HUES48 (cell line): ENCODE measurements around the gene ZBTB20.
A peak's percentile ranks its signal among the peaks of the same experiment; 100 is the strongest.

ENCODE experiments used
- H3K27ac ChIP-seq: one replicate; pipeline ENCODE4 v1.7.0; 2013; ENCODE audit warnings: low read depth, low read length, inconsistent platforms
- H3K27me3 ChIP-seq: 2 replicates; pipeline ENCODE4 v1.6.1; 2013; ENCODE audit warnings: mild to moderate bottlenecking, low read length; ENCODE audit not compliant: control insufficient read depth, insufficient read depth
- H3K36me3 ChIP-seq: 2 replicates; pipeline ENCODE4 v1.6.1; 2013; ENCODE audit warnings: low read length; ENCODE audit not compliant: control insufficient read depth, insufficient read depth
- H3K4me1 ChIP-seq: 2 replicates; pipeline ENCODE4 v1.6.1; 2013; ENCODE audit warnings: mild to moderate bottlenecking, low read length; ENCODE audit not compliant: control insufficient read depth, insufficient read depth
- H3K4me3 ChIP-seq: 2 replicates; pipeline ENCODE4 v1.5.1; 2013; ENCODE audit warnings: mild to moderate bottlenecking, low read depth, low read length
- H3K9ac ChIP-seq: 2 replicates; pipeline ENCODE4 v1.6.1; 2013; ENCODE audit warnings: mild to moderate bottlenecking, low read depth, low read length, moderate library complexity
- H3K9me3 ChIP-seq: 2 replicates; pipeline ENCODE4 v1.6.1; 2013; ENCODE audit warnings: low read length; ENCODE audit not compliant: control insufficient read depth, insufficient read depth

ZBTB20 gene

GRCh38 chr3:115164374-115165221 lies 17.5 kb upstream of the ZBTB20 start:
- Histone ChIP-seq H3K36me3 (no peaks in the 10 kb centered on the region), H3K9me3 (no peaks in the 10 kb centered on the region), H3K9ac (no peak overlapping the region), H3K27me3 (no peaks in the 10 kb centered on the region), H3K27ac (no peak overlapping the region), H3K4me1 (peaks cover 4% of the 10 kb centered on the region; the same call in 1 of the 2 replicates), H3K4me3 (no peak overlapping the region)

- peaks cover 4% of the 10 kb centered on the region; the same call in 1 of the 2 replicates for H3K4me1 ChIP-seq
- no peak overlapping the region for H3K9ac ChIP-seq
- no peak overlapping the region for H3K27ac ChIP-seq
- no peaks in the 10 kb centered on the region for H3K27me3 ChIP-seq
- peaks cover 8% of the 10 kb centered on the region for H3K9me3 ChIP-seq
- no peaks in the 10 kb centered on the region for H3K36me3 ChIP-seq
- H3K4me3 ChIP-seq, result no peak overlapping the region
These were observed 15.7 kb upstream of the ZBTB20 start for GRCh38 chr3:115162759-115163158.

GRCh38 chr3:115161866-115162265 lies 14.8 kb upstream of the ZBTB20 start:
- H3K36me3 ChIP-seq, result no peaks in the 10 kb centered on the region
- peaks cover 4% of the 10 kb centered on the region; the same call in 1 of the 2 replicates for H3K4me1 ChIP-seq
- no peak overlapping the region for H3K27ac ChIP-seq
- no peak overlapping the region for H3K4me3 ChIP-seq
- H3K9me3 ChIP-seq, result peaks cover 8% of the 10 kb centered on the region
- no peaks in the 10 kb centered on the region for H3K27me3 ChIP-seq
- no peak overlapping the region for H3K9ac ChIP-seq

- Histone ChIP-seq H3K4me3 (no peak overlapping the region), H3K27ac (no peak overlapping the region), H3K27me3 (no peaks in the 10 kb centered on the region), H3K4me1 (peaks cover 8% of the 10 kb centered on the region; the same call in 1 of the 2 replicates), H3K36me3 (no peaks in the 10 kb centered on the region), H3K9me3 (peaks cover 8% of the 10 kb centered on the region), H3K9ac (no peak overlapping the region)
These were observed 14.2 kb upstream of the ZBTB20 start for GRCh38 chr3:115161168-115161834.

- Histone ChIP-seq H3K36me3 (no peaks in the 10 kb centered on the region), H3K27ac (no peak overlapping the region), H3K9me3 (peaks cover 8% of the 10 kb centered on the region), H3K27me3 (no peaks in the 10 kb centered on the region), H3K4me1 (peaks cover 11% of the 10 kb centered on the region; the same call in 1 of the 2 replicates), H3K4me3 (no peak overlapping the region), H3K9ac (no peak overlapping the region)
These were observed 13.2 kb upstream of the ZBTB20 start for GRCh38 chr3:115160295-115160694.

- Histone ChIP-seq H3K4me3 (no peak overlapping the region), H3K4me1 (peaks cover 9% of the 10 kb centered on the region; the same call in 1 of the 2 replicates), H3K27me3 (no peaks in the 10 kb centered on the region), H3K9ac (no peak overlapping the region), H3K9me3 (peaks cover 8% of the 10 kb centered on the region), H3K27ac (no peak overlapping the region), H3K36me3 (no peaks in the 10 kb centered on the region)
These were observed 9.1 kb upstream of the ZBTB20 start for GRCh38 chr3:115156046-115156654.

- H3K27ac ChIP-seq, result no peak overlapping the region
- peaks cover 8% of the 10 kb centered on the region for H3K9me3 ChIP-seq
- H3K9ac ChIP-seq, result no peak overlapping the region
- H3K27me3 ChIP-seq, result no peaks in the 10 kb centered on the region
- no peaks in the 10 kb centered on the region for H3K36me3 ChIP-seq
- H3K4me1 ChIP-seq, result 0 out of 2 replicates have a peak, but pooled peaks cover 7% of the 10 kb centered on the region
- H3K4me3 ChIP-seq, result no peak overlapping the region
These were observed 7.5 kb upstream of the ZBTB20 start for GRCh38 chr3:115154611-115155010.

- Histone ChIP-seq H3K9ac (no peak overlapping the region), H3K9me3 (no peaks in the 10 kb centered on the region), H3K27me3 (no peaks in the 10 kb centered on the region), H3K27ac (no peak overlapping the region), H3K4me3 (no peak overlapping the region), H3K4me1 (0 out of 2 replicates have a peak, but pooled peaks cover 7% of the 10 kb centered on the region), H3K36me3 (no peaks in the 10 kb centered on the region)
These were observed 4.8 kb upstream of the ZBTB20 start for GRCh38 chr3:115151921-115152320.

GRCh38 chr3:115148142-115148790 lies 1.2 kb upstream of the ZBTB20 start:
- peak overlapping the region; percentile 93 for H3K27ac ChIP-seq
- peak overlapping the region; percentile 93 for H3K4me3 ChIP-seq
- H3K9ac ChIP-seq, result peak overlapping the region; percentile 72
- no peaks in the 10 kb centered on the region for H3K27me3 ChIP-seq
- H3K4me1 ChIP-seq, result 0 out of 2 replicates have a peak, but pooled peaks cover 3% of the 10 kb centered on the region
- H3K9me3 ChIP-seq, result no peaks in the 10 kb centered on the region
- H3K36me3 ChIP-seq, result no peaks in the 10 kb centered on the region

GRCh38 chr3:115147329-115148141 lies 447 bp upstream of the ZBTB20 start:
- no peaks in the 10 kb centered on the region for H3K9me3 ChIP-seq
- peak overlapping the region; percentile 93 for H3K4me3 ChIP-seq
- H3K27me3 ChIP-seq, result no peaks in the 10 kb centered on the region
- no peaks in the 10 kb centered on the region for H3K36me3 ChIP-seq
- H3K27ac ChIP-seq, result peak overlapping the region; percentile 93
- H3K9ac ChIP-seq, result peak overlapping the region; percentile 72
- H3K4me1 ChIP-seq, result 0 out of 2 replicates have a peak, but pooled peaks cover 3% of the 10 kb centered on the region
